Activated CD4-positive, alpha-beta memory T cell treated with anti-CD3 and anti-CD28 coated beads, Interleukin-2, amount 10 ng/mL, durations not matched to agents 7 days and 5 days (primary cell): ENCODE results near the gene FILIP1. TPM values are rescaled to one million over a fixed set of nuclear protein-coding genes. Genes with fewer than 3 reads are reported as not detected.

Experiments
- CTCF ChIA-PET: fragments of 350-600 bp; sonication (Branson Sonifier 250); formaldehyde crosslinking; loops from one replicate; lab custom pipeline; 2021; ENCODE audit warnings: antibody characterized with exemption, inconsistent platforms; lab: Charles Lee
- POLR2A ChIA-PET: fragments of 350-600 bp; sonication (Branson Sonifier 250); formaldehyde crosslinking; loops from one replicate; lab custom pipeline; 2021; ENCODE audit warnings: antibody characterized with exemption; lab: Charles Lee
- DNase-seq: peaks from one replicate; pipeline ENCODE4 v3.0.0-alpha.2; 2020
- H3K27ac Mint-ChIP-seq: one replicate; pipeline ENCODE4 v1.8.0; 2021; ENCODE audit warnings: mild to moderate bottlenecking, mixed read lengths
- H3K27me3 Mint-ChIP-seq: one replicate; pipeline ENCODE4 v1.8.0; 2021; ENCODE audit warnings: mixed read lengths
- H3K36me3 Mint-ChIP-seq: one replicate; pipeline ENCODE4 v1.8.0; 2021; ENCODE audit warnings: low read depth, mixed read lengths
- H3K4me1 Mint-ChIP-seq: one replicate; pipeline ENCODE4 v1.8.0; 2021; ENCODE audit warnings: mixed read lengths
- H3K4me3 Mint-ChIP-seq: one replicate; pipeline ENCODE4 v1.8.0; 2021; ENCODE audit warnings: mild to moderate bottlenecking, mixed read lengths
- H3K9me3 Mint-ChIP-seq: one replicate; pipeline ENCODE4 v1.8.0; 2021; ENCODE audit warnings: mixed read lengths
- total RNA-seq, 2 experiments: library from RNA; stranded (reverse); gene quantifications; one replicate each; pipeline ENCODE4 v1.2.3, GENCODE V29; 2021

The FILIP1 gene
- total RNA-seq, 2 experiments from 2014 or later: not detected

DNA sequence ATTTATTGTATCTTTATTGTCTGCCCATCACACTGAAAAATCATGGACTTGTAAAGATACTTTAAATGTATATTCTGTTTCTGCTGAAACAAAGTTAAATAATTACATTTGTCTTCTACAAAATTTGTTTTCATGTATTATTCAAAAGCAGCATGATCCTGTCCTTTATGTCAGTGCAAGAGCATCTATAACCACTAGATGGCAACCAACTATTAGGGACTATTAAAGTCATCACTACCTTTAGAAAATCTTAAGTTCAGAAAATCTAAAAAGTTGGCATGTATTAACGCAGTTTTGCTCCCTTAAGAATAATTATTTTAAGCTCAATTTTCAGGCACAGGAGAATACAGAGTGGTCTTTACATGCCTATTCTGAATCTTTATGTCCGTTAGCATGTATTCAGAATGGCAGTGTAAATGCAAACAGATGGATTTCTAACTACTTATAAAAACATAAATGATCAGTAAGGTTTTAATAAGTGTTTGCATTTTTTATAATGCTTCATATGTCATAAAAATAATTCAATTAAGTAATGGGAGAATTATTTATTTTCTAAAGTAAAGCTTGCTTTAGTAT lies 226.8 kb downstream of the FILIP1 start:
- Mint-ChIP-seq H3K36me3 (peaks cover 23% of the 10 kb centered on the region), H3K27me3 (no peaks in the 10 kb centered on the region), H3K4me3 (no peak overlapping the region), H3K4me1 (peaks cover 28% of the 10 kb centered on the region), H3K9me3 (peaks cover 4% of the 10 kb centered on the region), H3K27ac (no peak overlapping the region)
- ChIA-PET CTCF (interaction anchor here (0.9 to 3.8 kb wide), 13 partner anchors 8 to 280 kb away, joined by 3 to 20 read pairs (median 5); partner anchors contain the start of gene COX7A2), POLR2A (interaction anchor here (1.0 to 1.7 kb wide), 3 partner anchors 18 to 29 kb away, joined by 3 to 5 read pairs (median 3); no protein-coding TSS in a partner anchor)
- DNase-seq: no peak

DNA sequence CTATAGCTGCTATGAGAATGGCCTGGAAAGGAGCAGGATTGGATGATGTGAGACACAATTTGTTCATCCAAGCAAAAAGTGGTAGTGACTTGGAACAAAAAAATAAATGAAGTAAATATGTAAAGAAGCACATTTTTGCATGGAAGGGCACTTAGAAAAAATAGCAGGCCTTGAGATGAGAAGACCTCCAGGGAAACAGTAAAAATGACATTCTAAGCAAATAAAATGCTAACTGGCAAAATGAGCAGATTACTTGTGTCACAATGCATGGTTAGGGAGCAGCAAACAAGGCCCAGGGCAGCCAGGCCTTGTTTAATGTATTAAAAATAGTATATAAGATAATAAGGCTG lies 230.2 kb downstream of the FILIP1 start:
- Mint-ChIP-seq H3K9me3 (no peaks in the 10 kb centered on the region), H3K4me1 (peaks cover 18% of the 10 kb centered on the region), H3K27ac (no peak overlapping the region), H3K36me3 (peaks cover 18% of the 10 kb centered on the region), H3K4me3 (no peak overlapping the region), H3K27me3 (no peaks in the 10 kb centered on the region)
- POLR2A ChIA-PET: interaction anchor here (1.3 kb wide), 1 partner anchor 21 kb away, joined by 4 read pairs; no protein-coding TSS in a partner anchor
- CTCF ChIA-PET: no interaction called here
- DNase-seq: no peak

DNA sequence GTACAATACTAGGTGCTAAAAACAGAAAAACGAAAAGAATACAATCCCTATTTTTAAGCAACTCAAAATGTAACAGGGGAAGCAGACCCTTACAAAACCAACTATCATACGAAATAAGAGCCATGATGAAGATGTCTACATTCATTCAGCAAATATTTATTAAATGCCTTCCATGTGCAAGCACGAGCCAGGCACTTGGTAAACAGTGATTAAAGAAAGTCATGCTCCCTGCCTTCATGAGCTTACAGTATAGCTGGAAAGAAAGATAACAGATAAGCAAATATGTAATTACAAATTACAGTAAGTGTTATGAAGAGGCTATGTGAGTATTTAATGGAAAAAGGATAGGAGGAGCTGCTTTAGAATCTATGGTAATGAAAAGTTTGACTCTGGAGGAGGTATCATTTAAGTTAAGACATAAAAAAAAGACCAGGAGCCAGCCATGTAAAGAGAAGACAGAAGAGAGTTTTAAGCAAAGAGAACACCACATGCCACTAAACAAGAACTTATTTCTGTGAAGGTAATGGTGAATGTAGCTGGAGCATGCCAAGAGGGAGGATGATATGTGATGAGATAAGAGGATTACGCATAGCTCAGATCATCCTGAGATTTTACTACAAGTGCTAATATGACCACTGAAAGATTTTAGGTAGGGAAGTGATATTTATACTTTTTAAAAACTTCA lies 230.7 kb downstream of the FILIP1 start:
- Mint-ChIP-seq H3K27ac (no peak overlapping the region), H3K4me3 (no peak overlapping the region), H3K36me3 (peaks cover 19% of the 10 kb centered on the region), H3K4me1 (peaks cover 15% of the 10 kb centered on the region), H3K27me3 (no peaks in the 10 kb centered on the region), H3K9me3 (no peaks in the 10 kb centered on the region)
- DNase-seq: no peak
- POLR2A ChIA-PET: interaction anchor here (0.6 to 1.3 kb wide), 2 partner anchors 12 to 20 kb away, joined by 3 to 4 read pairs; no protein-coding TSS in a partner anchor
- CTCF ChIA-PET: interaction anchor here (0.9 kb wide), 1 partner anchor 266 kb away, joined by 3 read pairs; no protein-coding TSS in a partner anchor

DNA sequence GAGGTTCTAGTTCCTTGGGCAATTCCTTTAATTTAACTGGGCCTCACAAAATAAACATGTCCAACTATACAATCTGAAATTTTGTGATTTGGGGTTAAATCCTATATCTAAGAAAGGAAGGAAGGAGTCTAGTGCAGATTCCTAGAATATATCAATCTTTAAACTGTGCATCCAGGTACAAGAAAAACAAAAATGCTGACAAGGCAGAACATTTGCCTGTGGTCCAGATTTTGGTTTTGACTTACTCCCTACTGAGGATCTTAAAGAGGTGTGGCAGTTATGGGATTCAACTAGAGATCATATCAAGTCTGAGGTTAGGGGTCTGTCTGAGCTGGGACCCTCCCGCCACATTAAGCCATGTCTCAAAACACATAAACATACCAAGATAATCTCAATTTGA lies 232.3 kb downstream of the FILIP1 start:
- CTCF ChIA-PET: no interaction called here
- Mint-ChIP-seq H3K27ac (no peak overlapping the region), H3K27me3 (no peaks in the 10 kb centered on the region), H3K4me1 (peaks cover 8% of the 10 kb centered on the region), H3K9me3 (no peaks in the 10 kb centered on the region), H3K36me3 (peaks cover 22% of the 10 kb centered on the region), H3K4me3 (no peak overlapping the region)
- POLR2A ChIA-PET: interaction anchor here (0.8 kb wide), 1 partner anchor 18 kb away, joined by 3 read pairs; the partner anchor contains the start of gene COX7A2
- no peak for DNase-seq

DNA sequence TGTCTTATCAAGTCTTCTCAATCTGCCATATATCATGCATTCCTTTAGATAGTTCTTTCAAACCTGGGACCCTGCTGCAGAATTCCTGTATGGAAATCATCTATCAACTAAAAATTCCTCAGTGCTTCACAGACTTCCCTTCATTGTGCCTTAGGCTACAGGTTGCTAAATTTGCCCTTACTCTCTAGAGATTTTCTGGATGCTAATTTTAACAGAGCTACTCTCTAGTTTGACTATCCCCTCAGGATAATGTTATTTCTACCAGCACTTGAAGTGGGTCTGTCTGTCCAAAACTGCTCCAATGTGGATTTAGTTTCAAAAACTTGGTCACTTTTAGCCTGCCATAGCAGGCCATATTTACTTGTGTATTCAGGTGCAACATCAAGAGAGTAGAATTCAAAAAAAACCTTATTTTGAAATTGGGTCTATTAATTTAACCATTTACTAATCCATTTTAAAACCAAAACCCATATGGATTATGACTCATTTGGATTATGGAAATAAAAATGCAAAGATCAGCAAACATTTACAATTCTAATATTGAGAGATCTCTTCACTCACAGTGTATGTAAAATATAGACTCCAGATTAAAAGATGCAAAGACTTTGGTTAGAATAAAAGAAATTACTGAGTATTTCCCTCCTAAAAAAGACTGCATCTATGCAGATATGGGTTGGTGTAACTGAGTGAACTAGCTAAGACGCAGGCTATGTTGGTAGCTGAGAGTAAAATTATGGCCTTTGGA lies 236.1 kb downstream of the FILIP1 start:
- H3K27ac Mint-ChIP-seq: no peak overlapping the region
- CTCF ChIA-PET: interaction anchor here (0.5 to 2.1 kb wide), 2 partner anchors 10 to 17 kb away, joined by 3 to 9 read pairs; no protein-coding TSS in a partner anchor

DNA sequence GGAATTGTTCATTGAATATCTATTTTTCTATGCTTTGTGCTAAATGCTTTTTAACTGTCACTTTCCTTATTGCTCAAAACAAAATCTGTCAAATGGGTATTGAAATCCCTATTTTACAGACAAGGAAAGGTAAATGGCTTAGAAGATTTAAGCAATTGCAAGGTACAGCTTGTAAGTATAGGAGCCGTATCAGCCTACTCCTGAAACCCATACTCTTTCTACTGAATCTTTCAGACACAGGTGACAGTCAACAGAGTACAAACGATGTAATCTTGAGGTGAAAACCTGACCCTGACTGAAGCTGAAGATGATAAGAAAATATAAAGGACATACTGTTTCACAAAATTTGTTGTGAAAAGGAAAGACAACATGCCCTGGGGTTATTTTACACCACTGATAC lies 243.0 kb downstream of the FILIP1 start:
- ChIA-PET POLR2A (interaction anchor here (0.7 kb wide), 1 partner anchor 357 kb away, joined by 3 read pairs; no protein-coding TSS in a partner anchor), CTCF (no interaction called here)
- Mint-ChIP-seq H3K27me3 (peaks cover 13% of the 10 kb centered on the region), H3K9me3 (no peaks in the 10 kb centered on the region), H3K4me1 (peaks cover 2% of the 10 kb centered on the region), H3K4me3 (no peak overlapping the region), H3K36me3 (peaks cover 12% of the 10 kb centered on the region), H3K27ac (no peak overlapping the region)
- no peak for DNase-seq

More for the DNA sequence above, 236.1 kb downstream of the FILIP1 start:
- POLR2A ChIA-PET: interaction anchor here (1.6 kb wide), 1 partner anchor 14 kb away, joined by 13 read pairs; the partner anchor contains the start of gene COX7A2
- H3K9me3 Mint-ChIP-seq: no peaks in the 10 kb centered on the region
- peaks cover 32% of the 10 kb centered on the region for H3K36me3 Mint-ChIP-seq
- DNase-seq: no peak
- no peak overlapping the region for H3K4me3 Mint-ChIP-seq
- H3K4me1 Mint-ChIP-seq: peaks cover 2% of the 10 kb centered on the region
- no peaks in the 10 kb centered on the region for H3K27me3 Mint-ChIP-seq

DNA sequence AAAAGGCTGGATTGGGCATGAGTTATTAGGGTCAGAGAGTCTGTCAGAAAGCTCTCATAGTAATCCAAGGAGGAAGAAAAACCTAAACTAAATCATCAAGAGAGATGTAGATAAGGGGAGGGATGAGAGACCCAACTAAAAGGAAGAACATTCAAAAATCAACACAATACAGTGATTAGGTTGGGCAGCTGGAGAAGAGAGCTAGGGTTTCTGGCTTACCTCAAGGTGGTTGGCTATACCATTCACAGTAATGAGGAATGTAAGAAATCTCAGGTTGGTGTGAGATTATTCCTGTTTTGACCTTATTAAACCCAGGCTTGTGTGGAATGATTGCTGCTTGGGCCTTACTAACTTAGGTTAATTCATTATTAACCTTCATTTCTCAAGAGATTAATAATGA lies 243.8 kb downstream of the FILIP1 start:
- Mint-ChIP-seq H3K4me1 (peaks cover 4% of the 10 kb centered on the region), H3K4me3 (no peak overlapping the region), H3K27me3 (peaks cover 15% of the 10 kb centered on the region), H3K9me3 (no peaks in the 10 kb centered on the region), H3K36me3 (peaks cover 11% of the 10 kb centered on the region), H3K27ac (no peak overlapping the region)
- no peak for DNase-seq
- POLR2A ChIA-PET: no interaction called here
- CTCF ChIA-PET: no interaction called here

DNA sequence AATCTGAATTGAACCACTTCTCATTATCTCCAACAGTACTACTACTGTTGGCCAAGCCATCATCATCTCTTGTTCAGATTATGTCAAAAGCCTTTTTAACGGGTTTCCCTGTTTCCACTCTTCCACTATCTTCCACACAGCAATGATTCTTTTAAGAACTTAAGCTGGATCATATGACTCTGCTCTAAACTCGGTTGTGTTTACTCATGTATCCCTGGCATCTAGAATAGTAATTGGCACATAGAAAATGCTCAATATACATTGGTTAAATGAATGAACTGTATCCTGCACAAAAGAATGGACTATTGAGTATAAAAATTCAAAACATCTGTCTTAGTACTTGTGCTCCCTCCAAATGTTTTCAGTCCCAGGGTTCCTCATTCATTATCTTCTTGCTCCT lies 247.2 kb downstream of the FILIP1 start:
- ChIA-PET CTCF (no interaction called here), POLR2A (no interaction called here)
- Mint-ChIP-seq H3K9me3 (no peaks in the 10 kb centered on the region), H3K27me3 (peaks cover 15% of the 10 kb centered on the region), H3K27ac (no peak overlapping the region), H3K4me1 (peaks cover 23% of the 10 kb centered on the region), H3K36me3 (peaks cover 7% of the 10 kb centered on the region), H3K4me3 (no peak overlapping the region)
- no peak for DNase-seq

DNA sequence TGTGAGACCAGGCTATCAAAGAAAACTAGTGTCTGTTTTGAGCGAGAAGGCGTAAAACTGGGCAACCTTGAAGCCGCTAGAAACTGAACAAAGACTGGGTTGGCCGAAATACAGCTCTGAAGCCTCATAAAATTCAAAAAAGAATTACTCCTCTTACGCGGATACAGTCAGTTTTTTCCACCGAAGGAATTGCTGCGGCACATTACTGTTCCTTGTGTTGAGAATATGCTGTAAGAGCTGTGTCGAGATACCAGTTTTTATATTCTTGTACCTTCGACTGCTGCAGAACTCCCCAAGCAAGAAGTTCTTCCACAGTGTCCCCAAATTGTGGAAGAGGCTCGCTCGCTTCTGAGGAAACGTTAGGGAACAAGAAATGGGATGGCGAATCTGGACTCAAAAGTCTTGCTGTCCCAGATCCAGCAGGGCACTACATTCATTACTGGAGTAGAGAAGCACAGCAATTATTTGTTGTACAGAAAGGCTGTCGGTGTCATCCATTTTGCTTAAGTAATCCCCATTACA lies 249.5 kb downstream of the FILIP1 start:
- H3K4me3 Mint-ChIP-seq: peak overlapping the region; percentile 91
- peak overlapping the region; percentile 94 for H3K27ac Mint-ChIP-seq
- peaks cover 15% of the 10 kb centered on the region for H3K27me3 Mint-ChIP-seq
- peaks cover 34% of the 10 kb centered on the region for H3K4me1 Mint-ChIP-seq
- H3K9me3 Mint-ChIP-seq: no peaks in the 10 kb centered on the region
- peaks cover 24% of the 10 kb centered on the region for H3K36me3 Mint-ChIP-seq
- CTCF ChIA-PET: interaction anchor here (1.1 to 1.8 kb wide), 5 partner anchors 11 to 40 kb away, joined by 4 to 10 read pairs (median 5); partner anchors contain the start of gene TMEM30A
- no peak for DNase-seq
- POLR2A ChIA-PET: interaction anchor here (0.8 to 3.6 kb wide), 20 partner anchors 9 to 1590 kb away, joined by 3 to 72 read pairs (median 4); partner anchors contain the start of genes SENP6, SLC17A5 and TMEM30A

DNA sequence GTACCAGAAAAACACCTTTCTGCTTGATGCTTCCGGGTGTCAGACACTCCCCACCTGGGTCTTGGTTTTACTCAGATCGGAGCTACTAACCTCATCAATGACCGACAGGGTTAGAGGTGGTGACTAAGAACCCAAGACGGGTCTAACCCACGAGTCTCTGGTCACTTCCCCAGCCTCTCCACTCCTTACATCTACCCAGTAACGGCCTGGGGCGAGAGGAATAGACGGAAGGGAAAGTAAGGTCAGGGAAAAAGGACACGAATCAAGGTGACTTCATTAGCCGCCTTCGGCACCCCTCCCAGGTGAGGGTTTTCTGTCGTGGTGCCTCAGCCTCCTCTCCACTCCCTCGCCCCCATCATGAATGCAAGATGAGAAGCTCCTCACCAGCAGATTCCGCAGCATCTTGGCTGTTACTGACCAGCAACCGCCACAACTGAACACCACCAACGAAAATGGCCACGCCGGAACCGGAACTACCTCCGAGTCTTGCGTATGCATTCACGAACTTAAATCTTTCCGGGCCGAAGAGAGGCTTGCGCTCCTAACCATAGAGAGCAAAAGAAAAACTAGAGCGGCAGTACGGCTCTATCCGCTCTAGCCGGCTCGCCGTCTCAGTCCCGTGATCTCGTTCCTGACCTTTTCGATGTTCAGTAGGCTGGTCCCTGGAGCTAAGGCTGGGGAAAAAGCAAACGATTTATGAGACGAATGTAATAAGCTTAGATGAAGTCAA lies 250.1 kb downstream of the FILIP1 start, which contains the start of gene COX7A2:
Gene COX7A2 (minus strand): TSS at position 469 of the 730 bp plus-strand sequence. CDS start 67 bp downstream, at position 402.
- POLR2A ChIA-PET: interaction anchor here (0.5 to 3.6 kb wide), 26 partner anchors 9 to 1589 kb away, joined by 3 to 72 read pairs (median 4); partner anchors contain the start of genes SENP6, SLC17A5 and TMEM30A
- peaks cover 35% of the 10 kb centered on the region for H3K4me1 Mint-ChIP-seq
- peaks cover 15% of the 10 kb centered on the region for H3K27me3 Mint-ChIP-seq
- no peaks in the 10 kb centered on the region for H3K9me3 Mint-ChIP-seq
- CTCF ChIA-PET: interaction anchor here (1.0 to 1.8 kb wide), 6 partner anchors 10 to 41 kb away, joined by 3 to 10 read pairs (median 5); partner anchors contain the start of gene TMEM30A
- H3K36me3 Mint-ChIP-seq: peaks cover 29% of the 10 kb centered on the region
- peak within 1 kb of the TSS; percentile 94 for H3K27ac Mint-ChIP-seq
- DNase-seq: peak; percentile 90
- peak within 1 kb of the TSS; percentile 91 for H3K4me3 Mint-ChIP-seq
